Spleen (tissue), 11 donors: Measurements from ENCODE around the gene ANKS1B. TPM values are rescaled to one million over a fixed set of nuclear protein-coding genes. Genes with fewer than 3 reads are reported as not detected.

Experiments
- DNase-seq: peaks from one replicate; pipeline ENCODE4 v3.0.0-alpha.2; 2020
- H3K27ac ChIP-seq, 8 donors: fragments of 200-600 bp; sonication (generic) in 7 of 8; 1 replicate in 4 of 8; 2 replicates in 4 of 8; pipeline versions ENCODE4 v1.5.0 to v1.8.0; 2016 to 2021; ENCODE audit warnings: inconsistent platforms in 4 of 8, mild to moderate bottlenecking in 4 of 8, moderate library complexity in 1 of 8
- H3K27me3 ChIP-seq, 7 donors: fragments of 200-600 bp; sonication (generic) in 6 of 7; replicated peaks in 1 of 7; 1 replicate in 4 of 7; 2 replicates in 3 of 7; pipeline versions ENCODE4 v1.5.0 to v1.8.0; 2016 to 2021; ENCODE audit warnings: inconsistent platforms in 3 of 7, mild to moderate bottlenecking in 1 of 7
- H3K36me3 ChIP-seq, 6 donors: fragments of 200-600 bp; sonication (generic) in 5 of 6; 1 replicate in 4 of 6; 2 replicates in 2 of 6; pipeline versions ENCODE4 v1.5.0 to v1.8.0; 2016 to 2021; ENCODE audit warnings: inconsistent platforms in 2 of 6
- H3K4me1 ChIP-seq, 6 donors: fragments of 200-600 bp; sonication (generic) in 5 of 6; 1 replicate in 3 of 6; 2 replicates in 3 of 6; pipeline versions ENCODE4 v1.5.0 to v1.8.0; 2016 to 2021; ENCODE audit warnings: inconsistent platforms in 3 of 6
- H3K4me3 ChIP-seq, 8 donors: fragments of 200-600 bp; sonication (generic) in 7 of 8; 1 replicate in 4 of 8; 2 replicates in 4 of 8; pipeline versions ENCODE4 v1.5.0 to v1.8.0; 2016 to 2021; ENCODE audit warnings: inconsistent platforms in 4 of 8, mild to moderate bottlenecking in 4 of 8, moderate library complexity in 2 of 8
- H3K9me3 ChIP-seq, 8 donors: fragments of 200-600 bp; sonication (generic) in 7 of 8; 1 replicate in 4 of 8; 2 replicates in 4 of 8; pipeline versions ENCODE4 v1.5.0 to v1.8.0; 2016 to 2021; ENCODE audit warnings: inconsistent platforms in 4 of 8
- CTCF ChIP-seq, 11 experiments: fragments of 200-600 bp in 7 of 11; fragments of 450-650 bp in 4 of 11; sonication (generic) in 4 of 11; IDR thresholded peaks in 8 of 11; conservative IDR thresholded peaks in 3 of 11; 1 replicate in 7 of 11; 2 replicates in 4 of 11; pipeline versions ENCODE4 v1.4.0 to v1.8.0; 2016 to 2021; ENCODE audit warnings: antibody characterized with exemption in 11 of 11, inconsistent platforms in 4 of 11, mild to moderate bottlenecking in 1 of 11
- POLR2A ChIP-seq, 3 donors: fragments of 450-650 bp; IDR thresholded peaks; one replicate each; pipeline ENCODE4 v1.5.1; 2017; ENCODE audit warnings: antibody characterized with exemption in 3 of 3, mild to moderate bottlenecking in 1 of 3
- POLR2AphosphoS5 ChIP-seq, 3 donors: sonication (generic); formaldehyde crosslinking; IDR thresholded peaks; one replicate each; pipeline ENCODE4 v1.5.1; 2017; ENCODE audit warnings: antibody characterized with exemption in 3 of 3
- WGBS, 5 donors: extraction: QIAGEN DNeasy Blood & Tissue Kit in 3 of 5; methylation state at CpG; one replicate each; pipeline versions ENCODE4 v1.1.5 to v1.1.7; 2013 to 2018; 5-methylcytosine and 5-hydroxymethylcytosine counted together
- intact Hi-C: fragments of 100-400 bp; cut with DNase I; formaldehyde crosslinking; loops from one replicate; pipeline ENCODE4 v1.15.0; 2023; ENCODE audit warnings: low total_unique reads
- polyA plus RNA-seq, 3 donors: library from polyadenylated mRNA; stranded (reverse); fragments of 200-250 nt; gene quantifications; one replicate each; pipeline ENCODE4 v1.2.1, GENCODE V29; 2013
- total RNA-seq, 7 donors: library from RNA; depleted of rRNA in 3 of 7; stranded (reverse); fragments of >200 nt in 3 of 7; fragmentation: NEBNext Ultra II Directional in 4 of 7; extraction: Animal tissue kit (Norgen Biotek cat#: 25700) in 4 of 7; gene quantifications; one replicate each; pipeline versions ENCODE4 v1.1.0 to v1.2.1, GENCODE V29; 2016 to 2021
- donor health status: healthy with polysubstance abuse.
- donor health status: DM: no; HTN: no; CAD: no; lungs with moderate emphysema.
- donor health status: DM: no; HTN: no; CAD: no.
- donor health status: Bipolar disorder and iron deficiency.
- donor health status: healthy.
- donor health status: DM: no; HTN: no; CAD: no.
- donor health status: DM: yes; HTN: yes; CAD: no.

Gene ANKS1B
- total and polyA plus RNA-seq, 10 donors, result 0.21 to 8.0 (median 4.2) TPM

- H3K9me3 ChIP-seq, result no peaks in the 10 kb centered on the region
- H3K27ac ChIP-seq, result no peak overlapping the region
- no peak for DNase-seq
- H3K27me3 ChIP-seq, result no peaks in the 10 kb centered on the region
- intact Hi-C loops, result no loop called here
- H3K4me1 ChIP-seq, result no peaks in the 10 kb centered on the region
- TF ChIP-seq POLR2A (IDR thresholded peaks at IDR 0.05) (no peak), POLR2AphosphoS5 (IDR thresholded peaks at IDR 0.05) (no peak), CTCF (IDR thresholded peaks at IDR 0.05 in 8 of 11, conservative IDR thresholded peaks at IDR 0.05 in 3 of 11) (no peak)
- H3K4me3 ChIP-seq, result no peak overlapping the region
- H3K36me3 ChIP-seq, result no peaks in the 10 kb centered on the region
These were observed 1009.9 kb downstream of the ANKS1B start for GRCh38 chr12:98974767-98975381.

GRCh38 chr12:98973395-98973794, 1011.3 kb downstream of the ANKS1B start:
- Histone ChIP-seq H3K4me3 (no peak overlapping the region), H3K36me3 (no peaks in the 10 kb centered on the region), H3K9me3 (no peaks in the 10 kb centered on the region), H3K27me3 (no peaks in the 10 kb centered on the region), H3K4me1 (no peaks in the 10 kb centered on the region), H3K27ac (no peak overlapping the region)
- intact Hi-C loops, result no loop called here
- DNase-seq, result no peak
- WGBS, 5 donors, result 65 to 80% (median 76%) methylated on average over 2 of the region's 2 CpGs
- TF ChIP-seq CTCF (IDR thresholded peaks at IDR 0.05 in 8 of 11, conservative IDR thresholded peaks at IDR 0.05 in 3 of 11) (no peak), POLR2A (IDR thresholded peaks at IDR 0.05) (no peak), POLR2AphosphoS5 (IDR thresholded peaks at IDR 0.05) (no peak)

GRCh38 chr12:98970950-98971349, 1013.8 kb downstream of the ANKS1B start:
- no peak overlapping the region for H3K27ac ChIP-seq
- no peaks in the 10 kb centered on the region for H3K4me1 ChIP-seq
- no peak for DNase-seq
- no peaks in the 10 kb centered on the region for H3K36me3 ChIP-seq
- TF ChIP-seq POLR2A (IDR thresholded peaks at IDR 0.05) (no peak), POLR2AphosphoS5 (IDR thresholded peaks at IDR 0.05) (no peak), CTCF (IDR thresholded peaks at IDR 0.05 in 8 of 11, conservative IDR thresholded peaks at IDR 0.05 in 3 of 11) (no peak)
- intact Hi-C loops, result no loop called here
- H3K27me3 ChIP-seq, result no peaks in the 10 kb centered on the region
- no peak overlapping the region for H3K4me3 ChIP-seq
- no peaks in the 10 kb centered on the region for H3K9me3 ChIP-seq

GRCh38 chr12:98970210-98970609, 1014.5 kb downstream of the ANKS1B start:
- intact Hi-C loops, result no loop called here

More at GRCh38 chr12:98970210-98970609, 1014.5 kb downstream of the ANKS1B start:
- Histone ChIP-seq H3K27me3 (no peaks in the 10 kb centered on the region), H3K27ac (no peak overlapping the region), H3K4me1 (no peaks in the 10 kb centered on the region), H3K9me3 (peaks cover 0 to 4% (median 0%) of the 10 kb centered on the region in 8 donors), H3K4me3 (no peak overlapping the region), H3K36me3 (no peaks in the 10 kb centered on the region)
- TF ChIP-seq POLR2AphosphoS5 (IDR thresholded peaks at IDR 0.05) (no peak), CTCF (IDR thresholded peaks at IDR 0.05 in 8 of 11, conservative IDR thresholded peaks at IDR 0.05 in 3 of 11) (no peak), POLR2A (IDR thresholded peaks at IDR 0.05) (no peak)
- DNase-seq, result no peak
